Large intestine (tissue), 3 donors: ENCODE measurements around the gene FGGY. TPM values are rescaled to one million over a fixed set of nuclear protein-coding genes. Genes with fewer than 3 reads are reported as not detected.

Experiments
- DNase-seq, 2 donors: peaks; one replicate each; pipeline versions ENCODE4 v3.0.0 to v3.0.0-alpha.2; 2013
- H3K27ac ChIP-seq: one replicate; pipeline ENCODE4 v1.5.1; 2013; ENCODE audit warnings: low read length
- H3K27me3 ChIP-seq: 2 replicates; pipeline ENCODE4 v1.6.1; 2013; ENCODE audit warnings: low read length; ENCODE audit not compliant: control insufficient read depth, insufficient read depth
- H3K36me3 ChIP-seq: 2 replicates; pipeline ENCODE4 v1.6.1; 2013; ENCODE audit warnings: low read length; ENCODE audit not compliant: control insufficient read depth, insufficient read depth
- H3K4me1 ChIP-seq: one replicate; pipeline ENCODE4 v1.6.1; 2013; ENCODE audit warnings: low read length; ENCODE audit not compliant: control insufficient read depth, insufficient read depth
- H3K4me3 ChIP-seq: one replicate; pipeline ENCODE4 v1.5.1; 2013; ENCODE audit warnings: low read length
- H3K9me3 ChIP-seq: one replicate; pipeline ENCODE4 v1.6.1; 2013; ENCODE audit warnings: mild to moderate bottlenecking, low read depth, low read length, moderate library complexity; ENCODE audit not compliant: control insufficient read depth
- WGBS: methylation state at CpG from one replicate; pipeline ENCODE4 v1.1.5; 2013; ENCODE audit warnings: low lambda C conversion rate; ENCODE audit not compliant: insufficient coverage; 5-methylcytosine and 5-hydroxymethylcytosine counted together
- polyA plus RNA-seq: library from polyadenylated mRNA; unstranded; fragments of 120-200 nt; gene quantifications from one replicate; pipeline ENCODE4 v1.2.1, GENCODE V29; 2013

FGGY gene
- polyA plus RNA-seq, 1 donor: 17.5 TPM

- H3K36me3 ChIP-seq: no peaks in the 10 kb centered on the region
- no CpG with 5 or more reads among the region's 2 CpGs for WGBS
- DNase-seq: no peak
- H3K4me3 ChIP-seq: no peak overlapping the region
- H3K27ac ChIP-seq: no peak overlapping the region
- peaks cover 9% of the 10 kb centered on the region for H3K4me1 ChIP-seq
- no peaks in the 10 kb centered on the region for H3K9me3 ChIP-seq
- H3K27me3 ChIP-seq: no peaks in the 10 kb centered on the region
Observed at GRCh38 chr1:59478822-59479221, 181.9 kb downstream of the FGGY start.

GRCh38 chr1:59480188-59480888 lies 183.4 kb downstream of the FGGY start:
- peaks cover 9% of the 10 kb centered on the region for H3K4me1 ChIP-seq
- no peaks in the 10 kb centered on the region for H3K36me3 ChIP-seq
- WGBS: no CpG with 5 or more reads among the region's 7 CpGs
- peak; percentile 78 to 91 for DNase-seq
- H3K27me3 ChIP-seq: no peaks in the 10 kb centered on the region
- no peaks in the 10 kb centered on the region for H3K9me3 ChIP-seq
- H3K4me3 ChIP-seq: no peak overlapping the region
- H3K27ac ChIP-seq: peak overlapping the region; percentile 71

- H3K27me3 ChIP-seq: no peaks in the 10 kb centered on the region
- DNase-seq: no peak
- H3K9me3 ChIP-seq: no peaks in the 10 kb centered on the region
- WGBS: no CpG with 5 or more reads among the region's 3 CpGs
- peaks cover 16% of the 10 kb centered on the region for H3K4me1 ChIP-seq
- no peaks in the 10 kb centered on the region for H3K36me3 ChIP-seq
- no peak overlapping the region for H3K27ac ChIP-seq
- H3K4me3 ChIP-seq: no peak overlapping the region
Observed at GRCh38 chr1:59481881-59482505, 185.1 kb downstream of the FGGY start.

GRCh38 chr1:59482986-59483385 lies 186.1 kb downstream of the FGGY start:
- no CpG with 5 or more reads among the region's 1 CpG for WGBS
- H3K27ac ChIP-seq: no peak overlapping the region
- peaks cover 16% of the 10 kb centered on the region for H3K4me1 ChIP-seq
- H3K9me3 ChIP-seq: no peaks in the 10 kb centered on the region
- no peaks in the 10 kb centered on the region for H3K27me3 ChIP-seq
- H3K4me3 ChIP-seq: no peak overlapping the region
- H3K36me3 ChIP-seq: no peaks in the 10 kb centered on the region
- no peak for DNase-seq

- no peaks in the 10 kb centered on the region for H3K36me3 ChIP-seq
- WGBS: 83% methylated on average over 1 of the region's 1 CpG
- no peak overlapping the region for H3K4me3 ChIP-seq
- DNase-seq: no peak
- no peaks in the 10 kb centered on the region for H3K9me3 ChIP-seq
- H3K27me3 ChIP-seq: no peaks in the 10 kb centered on the region
- H3K27ac ChIP-seq: no peak overlapping the region
- H3K4me1 ChIP-seq: peaks cover 16% of the 10 kb centered on the region
Observed at GRCh38 chr1:59484096-59484495, 187.2 kb downstream of the FGGY start.

GRCh38 chr1:59485171-59485570 lies 188.3 kb downstream of the FGGY start:
- Histone ChIP-seq H3K36me3 (no peaks in the 10 kb centered on the region), H3K27ac (no peak overlapping the region), H3K27me3 (no peaks in the 10 kb centered on the region), H3K4me3 (no peak overlapping the region), H3K4me1 (peaks cover 12% of the 10 kb centered on the region), H3K9me3 (no peaks in the 10 kb centered on the region)
- no peak for DNase-seq
- WGBS: no CpG with 5 or more reads among the region's 2 CpGs

- Histone ChIP-seq H3K36me3 (no peaks in the 10 kb centered on the region), H3K27ac (peak overlapping the region; percentile 71), H3K9me3 (no peaks in the 10 kb centered on the region), H3K4me3 (no peak overlapping the region), H3K4me1 (peaks cover 7% of the 10 kb centered on the region), H3K27me3 (no peaks in the 10 kb centered on the region)
- no CpG with 5 or more reads among the region's 2 CpGs for WGBS
- no peak for DNase-seq
Observed at GRCh38 chr1:59485949-59486348, 189.1 kb downstream of the FGGY start.

- Histone ChIP-seq H3K36me3 (no peaks in the 10 kb centered on the region), H3K4me3 (no peak overlapping the region), H3K27me3 (no peaks in the 10 kb centered on the region), H3K4me1 (peaks cover 7% of the 10 kb centered on the region), H3K27ac (peak overlapping the region; percentile 71), H3K9me3 (no peaks in the 10 kb centered on the region)
- DNase-seq: peak in 1 of 2 donors; percentile 61
- no CpG with 5 or more reads among the region's 2 CpGs for WGBS
Observed at GRCh38 chr1:59486615-59487014, 189.7 kb downstream of the FGGY start.

GRCh38 chr1:59487335-59488031 lies 190.6 kb downstream of the FGGY start:
- whole genome bisulfite sequencing: no CpG with 5 or more reads among the region's 2 CpGs
- Histone ChIP-seq H3K4me1 (peaks cover 7% of the 10 kb centered on the region), H3K9me3 (no peaks in the 10 kb centered on the region), H3K27me3 (no peaks in the 10 kb centered on the region), H3K4me3 (no peak overlapping the region), H3K27ac (peak overlapping the region; percentile 71), H3K36me3 (no peaks in the 10 kb centered on the region)
- DNase-seq: peak in 1 of 2 donors; percentile 38

- DNase-seq: no peak
Observed at GRCh38 chr1:59492500-59492899, 195.6 kb downstream of the FGGY start.

More at GRCh38 chr1:59492500-59492899, 195.6 kb downstream of the FGGY start:
- H3K9me3 ChIP-seq: peaks cover 4% of the 10 kb centered on the region
- H3K4me1 ChIP-seq: no peaks in the 10 kb centered on the region
- 80% methylated on average over 1 of the region's 1 CpG for WGBS
- H3K27me3 ChIP-seq: no peaks in the 10 kb centered on the region
- H3K36me3 ChIP-seq: no peaks in the 10 kb centered on the region
- H3K27ac ChIP-seq: no peak overlapping the region
- no peak overlapping the region for H3K4me3 ChIP-seq
